ENCODE measurements around the gene APOH. TPM values are rescaled to one million over a fixed set of nuclear protein-coding genes. Genes with fewer than 3 reads are reported as not detected.

The APOH gene
- total and polyA plus RNA-seq, 2 of the 8 experiments (the other 6 are each of a cell fraction or from before 2014, with no cell fraction given) = not detected

DNA sequence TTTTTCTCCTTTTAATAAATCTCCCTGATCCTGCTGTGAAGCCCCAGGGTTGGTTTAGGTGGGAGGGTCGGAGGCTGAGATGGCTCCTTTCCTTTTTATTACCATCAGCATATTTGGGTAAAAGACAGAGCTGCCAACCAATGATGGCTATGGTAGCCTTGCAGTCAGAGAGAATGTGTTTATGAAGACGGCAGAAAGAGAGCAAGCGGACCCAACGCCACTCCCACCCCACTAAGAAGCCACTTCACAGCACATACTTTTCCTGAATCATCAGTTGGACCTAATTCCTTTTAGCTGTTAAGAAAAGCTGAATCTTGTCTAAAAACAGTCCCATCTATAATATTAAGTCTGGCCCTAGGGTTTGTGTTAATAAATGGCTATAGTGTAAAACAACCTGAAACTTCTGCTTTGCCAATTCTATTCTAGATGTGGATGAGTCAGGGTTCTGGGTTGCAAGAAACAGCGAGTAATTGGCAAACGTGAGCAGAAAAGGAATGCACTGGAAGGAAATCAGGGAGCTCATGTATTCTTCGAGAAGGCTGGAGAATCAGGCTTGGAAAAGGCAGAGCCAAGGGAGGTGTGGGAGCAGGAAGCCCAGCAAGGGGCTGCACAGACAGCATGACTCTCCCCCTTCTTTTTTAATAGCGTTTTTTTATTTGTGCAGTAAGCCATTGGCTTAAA lies 39.2 kb upstream of the APOH start:
- CTCF ChIA-PET (ENCODE audit: partially characterized antibody) = interaction anchor here (0.6 to 2.9 kb wide), 5 partner anchors 13 to 284 kb away, joined by 3 to 7 read pairs (median 3); no protein-coding TSS in a partner anchor
- no peaks in the 10 kb centered on the region for H3K79me2 ChIP-seq (ENCODE audit: control insufficient read depth in 1 of 2, insufficient read depth in 2 of 2, low read length in 2 of 2)
- H2BK12ac ChIP-seq (ENCODE audit: low read depth, low read length) = no peak overlapping the region
- DNase-seq (ENCODE audit: low read depth in 1 of 2, low spot score in 2 of 2) (no peak), FAIRE-seq (no peak)
- H3K27me3 ChIP-seq (replicated peaks in 1 of 4; ENCODE audit: control insufficient read depth in 3 of 4, extremely low read depth in 1 of 4, insufficient read depth in 3 of 4, low read length in 3 of 4) = no peaks in the 10 kb centered on the region; a peak in 1 of 7 replicates
- TF ChIP-seq SIX5 (IDR thresholded peaks at IDR 0.05; ENCODE audit: low read depth, low read length) (no peak), SRF (IDR thresholded peaks at IDR 0.05; ENCODE audit: low read depth, low read length) (no peak), SP4 (IDR thresholded peaks at IDR 0.05; ENCODE audit: low read length) (no peak), GABPA (IDR thresholded peaks at IDR 0.05; ENCODE audit: borderline replicate concordance, insufficient read depth, low read length) (no peak), EP300 (IDR thresholded peaks at IDR 0.05; ENCODE audit: borderline replicate concordance in 1 of 2, low read depth in 2 of 2, low read length in 2 of 2) (no peak), CHD1 (IDR thresholded peaks at IDR 0.05; ENCODE audit: low read depth, low read length) (no peak), CBX5 (IDR thresholded peaks at IDR 0.05; ENCODE audit: low read depth, low read length) (no peak), RNF2 (IDR thresholded peaks at IDR 0.05; ENCODE audit: borderline replicate concordance, low read depth, low read length, missing control alignments, poor library complexity, severe bottlenecking) (no peak)
- H4K91ac ChIP-seq (replicated peaks; ENCODE audit: insufficient read length, low read length) = no peak overlapping the region
- no peak overlapping the region for H2BK15ac ChIP-seq (ENCODE audit: low read length)
- no peak overlapping the region for H3K56ac ChIP-seq (replicated peaks; ENCODE audit: insufficient read length, low read depth, low read length)
- H3K9me3 ChIP-seq (ENCODE audit: insufficient read depth in 2 of 2, low read depth in 1 of 2, low read length in 1 of 2) = peaks cover 3% of the 10 kb centered on the region in 2 experiments; a peak in 2 of 4 replicates
- no peak overlapping the region for H2AK5ac ChIP-seq (ENCODE audit: low read depth, low read length)
- H3K14ac ChIP-seq (ENCODE audit: insufficient read length) = no peak overlapping the region
- H4K8ac ChIP-seq (ENCODE audit: extremely low read depth, insufficient read depth, low read length) = no peak overlapping the region
- H4K5ac ChIP-seq (ENCODE audit: insufficient read length, low read depth, low read length) = no peak overlapping the region
- no peak overlapping the region for H2AFZ ChIP-seq (ENCODE audit: low read length)
- no peak overlapping the region for H3K4me2 ChIP-seq (ENCODE audit: insufficient read depth in 1 of 2, low read depth in 2 of 2, low read length in 2 of 2)
- H3K23me2 ChIP-seq (ENCODE audit: low read depth, low read length) = no peaks in the 10 kb centered on the region
- POLR2A ChIA-PET (ENCODE audit: partially characterized antibody) = no interaction called here
- H3K36me3 ChIP-seq (ENCODE audit: control insufficient read depth in 2 of 4, insufficient read depth in 4 of 4, low read length in 3 of 4) = no peaks in the 10 kb centered on the region
- H2BK5ac ChIP-seq (ENCODE audit: low read depth, low read length) = no peak overlapping the region
- H4K20me1 ChIP-seq (replicated peaks in 1 of 2; ENCODE audit: control insufficient read depth in 1 of 2, insufficient read depth in 2 of 2, low read length in 2 of 2) = no peaks in the 10 kb centered on the region
- H3K4ac ChIP-seq (replicated peaks; ENCODE audit: insufficient read length, low read depth, low read length) = no peak overlapping the region
- no peak overlapping the region for H3K4me3 ChIP-seq (ENCODE audit: extremely low read depth in 1 of 4, insufficient read depth in 2 of 4, low read depth in 3 of 4, low read length in 4 of 4)
- no peaks in the 10 kb centered on the region for H3K4me1 ChIP-seq (replicated peaks in 1 of 4; ENCODE audit: control insufficient read depth in 3 of 4, insufficient read depth in 4 of 4, low read length in 3 of 4)
- no peak overlapping the region for H3K9ac ChIP-seq (replicated peaks in 1 of 4; ENCODE audit: extremely low read depth in 1 of 4, low read depth in 3 of 4, low read length in 3 of 4)
- no peaks in the 10 kb centered on the region for H3K79me1 ChIP-seq (ENCODE audit: low read depth, low read length)
- WGBS, 2 experiments (ENCODE audit: extremely low coverage in 1 of 2, insufficient coverage in 1 of 2, insufficient read length in 1 of 2, insufficient replicate concordance in 2 of 2, low coverage in 1 of 2, low lambda C conversion rate in 2 of 2, missing lambda C conversion rate in 1 of 2) = 75% methylated on average over 8 of the region's 8 CpGs; no CpG with 5 or more reads in 1 of the 2 experiments
- no peak overlapping the region for H3K18ac ChIP-seq (ENCODE audit: extremely low read depth, low read length)
- no peak overlapping the region for H3K27ac ChIP-seq (ENCODE audit: low read depth, low read length)
- H3K23ac ChIP-seq (ENCODE audit: insufficient read length) = no peak overlapping the region
- no peak overlapping the region for H2BK120ac ChIP-seq (replicated peaks; ENCODE audit: low read depth, low read length)
- H2BK20ac ChIP-seq (ENCODE audit: low read length) = no peak overlapping the region

Data from H1 (cell line).